Ovary (tissue), 9 donors: ENCODE measurements around the gene GALNTL6. TPM values are rescaled to one million over a fixed set of nuclear protein-coding genes. Genes with fewer than 3 reads are reported as not detected.

Source experiments
- DNase-seq, 5 donors: peaks; one replicate each; pipeline ENCODE4 v3.0.0-alpha.2; 2019 to 2020
- H3K27ac ChIP-seq, 2 donors: fragments of 200-600 bp; one replicate each; pipeline versions ENCODE4 v1.5.1 to v1.8.0; 2019 to 2022
- H3K27me3 ChIP-seq: fragments of 200-600 bp; one replicate; pipeline ENCODE4 v1.8.0; 2022
- H3K36me3 ChIP-seq: fragments of 200-600 bp; sonication (generic); one replicate; pipeline ENCODE4 v1.5.1; 2019
- H3K4me1 ChIP-seq: one replicate; pipeline ENCODE4 v1.8.1; 2013; ENCODE audit warnings: mild to moderate bottlenecking, moderate library complexity; ENCODE audit not compliant: insufficient read depth
- H3K4me3 ChIP-seq: fragments of 200-600 bp; sonication (generic); one replicate; pipeline ENCODE4 v1.5.1; 2017
- H3K9me3 ChIP-seq, 2 donors: fragments of 200-600 bp in 1 of 2; sonication (generic) in 1 of 2; one replicate each; pipeline versions ENCODE4 v1.5.1 to v1.8.1; 2013 to 2019; ENCODE audit warnings: mild to moderate bottlenecking in 1 of 2, moderate library complexity in 1 of 2
- EP300 ChIP-seq: sonication (generic); formaldehyde crosslinking; IDR thresholded peaks from one replicate; pipeline ENCODE4 v1.6.1; 2017; ENCODE audit warnings: antibody characterized with exemption
- POLR2A ChIP-seq: fragments of 450-650 bp; IDR thresholded peaks from one replicate; pipeline ENCODE4 v1.6.1; 2017; ENCODE audit warnings: antibody characterized with exemption, mild to moderate bottlenecking, moderate library complexity
- WGBS, 3 donors: extraction: QIAGEN DNeasy Blood & Tissue Kit in 1 of 3; methylation state at CpG; one replicate each; pipeline versions ENCODE4 v1.1.5 to v1.1.7; 2013 to 2017; 5-methylcytosine and 5-hydroxymethylcytosine counted together
- intact Hi-C, 4 donors: fragments of 100-400 bp; cut with DNase I; formaldehyde crosslinking; loops; one replicate each; pipeline versions ENCODE4 v1.11.0 to v1.15.1; 2022 to 2023
- polyA plus RNA-seq, 2 donors: library from polyadenylated mRNA; stranded (reverse); fragments of 200-250 nt in 1 of 2; fragments of 350-450 nt in 1 of 2; fragmentation: Illumina TruSeq in 1 of 2; extraction: RNeasy Lipid Tissue Mini Kit (QIAGEN cat#74804) in 1 of 2; gene quantifications; one replicate each; pipeline ENCODE4 v1.2.3, GENCODE V29; 2013 to 2014
- total RNA-seq, 7 donors: library from RNA; depleted of rRNA in 2 of 7; stranded (reverse); fragments of >200 nt in 2 of 7; fragmentation: NEBNext Ultra II Directional in 3 of 7; extraction: Animal tissue kit (Norgen Biotek cat#: 25700) in 3 of 7; gene quantifications; one replicate each; pipeline versions ENCODE4 v1.1.0 to v1.2.4, GENCODE V29; 2016 to 2023
- TF ChIP-seq, protein P1 (sequence below), 3 donors: fragments of 450-650 bp in 2 of 3; fragments of 200-600 bp in 1 of 3; IDR thresholded peaks; one replicate each; pipeline versions ENCODE4 v1.5.1 to v1.8.0; 2016 to 2022; ENCODE audit warnings: antibody characterized with exemption in 3 of 3, mild to moderate bottlenecking in 1 of 3
- donor health status: DM: no; HTN: no; CAD: no; lungs with moderate emphysema.
- donor health status: DM: no; HTN: no; CAD: no.
- donor health status: Bipolar disorder and iron deficiency.
- donor health status: DM: yes; HTN: yes; CAD: no.
- donor health status: DM: no; HTN: no; CAD: no.
- donor health status: DM: yes; HTN: yes; CAD: no.

The GALNTL6 gene
- total and polyA plus RNA-seq, 9 donors: 0.11 to 1.8 TPM; not detected in 7

DNA sequence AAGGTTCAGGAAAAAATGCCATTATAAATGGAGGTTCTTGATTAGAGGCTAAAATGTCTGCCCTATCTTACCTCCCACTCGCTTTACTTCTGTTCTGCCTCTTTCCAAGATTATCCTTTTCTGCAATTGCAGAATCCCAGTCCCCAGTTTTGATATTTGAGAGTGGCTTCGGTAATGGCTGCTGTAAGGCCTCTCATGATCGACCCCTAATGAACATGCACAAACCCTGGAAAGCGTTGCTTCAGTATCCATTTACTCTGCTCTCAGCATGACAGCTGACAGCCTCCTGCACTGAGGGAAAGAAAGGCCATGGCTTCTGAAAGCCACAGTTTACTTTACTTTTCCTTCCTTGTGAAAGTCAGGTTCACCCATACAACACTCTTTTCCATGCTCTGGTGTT, 1030.0 kb downstream of the GALNTL6 start:
- H3K4me3 ChIP-seq: no peak overlapping the region
- no peak for TF ChIP-seq EP300
- no peak for TF ChIP-seq POLR2A
- TF ChIP-seq, protein P1, sequence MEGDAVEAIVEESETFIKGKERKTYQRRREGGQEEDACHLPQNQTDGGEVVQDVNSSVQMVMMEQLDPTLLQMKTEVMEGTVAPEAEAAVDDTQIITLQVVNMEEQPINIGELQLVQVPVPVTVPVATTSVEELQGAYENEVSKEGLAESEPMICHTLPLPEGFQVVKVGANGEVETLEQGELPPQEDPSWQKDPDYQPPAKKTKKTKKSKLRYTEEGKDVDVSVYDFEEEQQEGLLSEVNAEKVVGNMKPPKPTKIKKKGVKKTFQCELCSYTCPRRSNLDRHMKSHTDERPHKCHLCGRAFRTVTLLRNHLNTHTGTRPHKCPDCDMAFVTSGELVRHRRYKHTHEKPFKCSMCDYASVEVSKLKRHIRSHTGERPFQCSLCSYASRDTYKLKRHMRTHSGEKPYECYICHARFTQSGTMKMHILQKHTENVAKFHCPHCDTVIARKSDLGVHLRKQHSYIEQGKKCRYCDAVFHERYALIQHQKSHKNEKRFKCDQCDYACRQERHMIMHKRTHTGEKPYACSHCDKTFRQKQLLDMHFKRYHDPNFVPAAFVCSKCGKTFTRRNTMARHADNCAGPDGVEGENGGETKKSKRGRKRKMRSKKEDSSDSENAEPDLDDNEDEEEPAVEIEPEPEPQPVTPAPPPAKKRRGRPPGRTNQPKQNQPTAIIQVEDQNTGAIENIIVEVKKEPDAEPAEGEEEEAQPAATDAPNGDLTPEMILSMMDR (IDR thresholded peaks at IDR 0.05): no peak
- no peaks in the 10 kb centered on the region for H3K27me3 ChIP-seq
- intact Hi-C loops: no loop called here
- no peaks in the 10 kb centered on the region for H3K4me1 ChIP-seq
- no peak for DNase-seq
- no peaks in the 10 kb centered on the region for H3K9me3 ChIP-seq
- 63 to 77% (median 65%) methylated on average over 4 of the region's 4 CpGs for WGBS, 3 donors
- no peak overlapping the region for H3K27ac ChIP-seq
- no peaks in the 10 kb centered on the region for H3K36me3 ChIP-seq

DNA sequence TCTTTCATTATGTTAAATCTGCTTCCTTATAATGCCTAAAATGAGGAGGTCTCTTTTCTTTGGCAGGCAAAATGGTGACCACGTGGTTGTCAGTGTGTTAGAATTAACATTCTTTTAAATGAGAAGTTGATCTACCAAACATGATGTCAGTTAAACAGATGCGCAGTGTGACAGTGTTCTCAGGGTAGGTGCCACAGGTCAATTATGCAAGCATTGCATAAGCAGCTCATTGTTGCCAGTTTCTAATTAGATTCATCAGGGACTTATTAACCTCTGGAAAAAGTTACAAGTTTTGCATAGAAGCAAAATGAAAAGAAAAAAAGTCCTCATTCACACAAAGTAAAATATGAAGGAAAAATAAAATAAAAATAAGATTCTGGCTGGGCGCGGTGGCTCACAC, 1031.4 kb downstream of the GALNTL6 start:
- no peak for DNase-seq
- H3K4me1 ChIP-seq: no peaks in the 10 kb centered on the region
- WGBS, 3 donors: 91 to 92% (median 91%) methylated on average over 4 of the region's 4 CpGs
- H3K36me3 ChIP-seq: no peaks in the 10 kb centered on the region
- no peaks in the 10 kb centered on the region for H3K9me3 ChIP-seq
- no peak overlapping the region for H3K4me3 ChIP-seq
- no peak for TF ChIP-seq EP300
- no peak for TF ChIP-seq POLR2A
- TF ChIP-seq, protein P1 (IDR thresholded peaks at IDR 0.05): no peak
- intact Hi-C loops: no loop called here
- H3K27me3 ChIP-seq: no peaks in the 10 kb centered on the region
- H3K27ac ChIP-seq: no peak overlapping the region

DNA sequence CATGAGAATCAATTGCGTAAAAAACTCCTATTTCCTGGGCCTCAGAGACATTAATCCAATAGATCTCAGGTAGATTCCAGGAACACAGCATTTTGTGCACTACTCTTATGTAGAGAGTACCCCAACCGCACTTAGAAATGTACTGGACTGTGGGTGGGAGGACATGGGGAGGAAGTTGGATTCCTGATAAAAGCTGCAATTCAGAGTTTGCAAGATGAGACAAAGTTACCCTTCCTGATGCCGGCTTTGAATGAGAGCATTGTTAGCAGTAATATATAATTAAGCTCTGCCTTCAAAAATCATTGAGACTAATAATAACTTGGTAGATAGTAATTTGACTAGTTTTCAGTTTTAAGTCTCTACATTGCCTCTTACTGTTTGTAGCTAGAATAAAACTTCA, 1032.1 kb downstream of the GALNTL6 start:
- Histone ChIP-seq H3K36me3 (no peaks in the 10 kb centered on the region), H3K27me3 (no peaks in the 10 kb centered on the region), H3K27ac (no peak overlapping the region), H3K4me1 (no peaks in the 10 kb centered on the region), H3K9me3 (no peaks in the 10 kb centered on the region), H3K4me3 (no peak overlapping the region)
- no peak for DNase-seq
- 52 to 61% (median 52%) methylated on average over 3 of the region's 3 CpGs for WGBS, 3 donors
- TF ChIP-seq EP300 (no peak), POLR2A (no peak)
- TF ChIP-seq, protein P1 (IDR thresholded peaks at IDR 0.05): no peak
- intact Hi-C loops: no loop called here

DNA sequence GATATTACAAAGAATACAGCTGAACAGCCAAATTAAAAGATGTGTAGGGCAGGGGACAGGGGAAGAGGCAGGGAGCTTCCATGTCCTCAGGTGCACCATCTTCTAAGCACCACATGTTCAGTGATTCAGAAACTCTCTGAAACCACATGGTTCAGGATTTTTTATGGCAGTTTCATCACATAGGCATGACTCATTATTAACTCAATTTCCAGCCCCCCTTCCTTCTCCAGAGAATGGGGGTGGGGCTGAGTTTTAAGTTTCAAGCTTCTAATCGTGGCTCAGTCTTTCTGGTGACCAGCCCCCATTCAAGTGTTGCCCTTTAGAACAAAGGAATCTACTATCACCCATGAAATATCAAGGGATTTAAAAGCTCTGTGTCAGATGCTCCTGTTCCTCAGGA, 1037.6 kb downstream of the GALNTL6 start:
- no peaks in the 10 kb centered on the region for H3K4me1 ChIP-seq
- H3K27me3 ChIP-seq: no peaks in the 10 kb centered on the region
- DNase-seq: no peak
- no peak overlapping the region for H3K4me3 ChIP-seq
- no peak overlapping the region for H3K27ac ChIP-seq
- 37 to 43% (median 38%) methylated on average over 1 of the region's 1 CpG for WGBS, 3 donors
- H3K9me3 ChIP-seq: no peaks in the 10 kb centered on the region
- TF ChIP-seq, protein P1 (IDR thresholded peaks at IDR 0.05): no peak
- TF ChIP-seq EP300: no peak
- no peak for TF ChIP-seq POLR2A
- intact Hi-C loops: no loop called here
- no peaks in the 10 kb centered on the region for H3K36me3 ChIP-seq

DNA sequence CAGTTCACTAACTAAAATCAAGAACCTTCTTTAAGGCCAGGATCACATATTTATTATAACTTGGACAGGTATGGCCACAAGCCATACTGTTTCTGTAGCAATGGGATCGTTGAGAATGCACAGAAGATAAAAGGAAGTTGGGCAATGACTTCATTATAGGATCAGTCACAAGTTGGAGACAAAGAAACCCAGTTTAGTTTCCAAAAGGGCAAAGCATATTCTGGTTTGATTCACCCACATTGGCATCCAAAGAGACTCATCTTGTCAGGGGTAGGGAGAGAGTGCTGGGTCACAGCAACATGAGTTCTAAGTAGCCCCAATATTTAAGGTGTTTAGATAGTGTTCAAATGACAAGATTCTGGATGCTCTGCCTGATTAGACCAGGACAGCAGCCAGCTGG, 1038.3 kb downstream of the GALNTL6 start:
- no peak for DNase-seq
- H3K36me3 ChIP-seq: no peaks in the 10 kb centered on the region
- WGBS, 3 donors: 0 to 42% (median 0%) methylated on average over 1 of the region's 1 CpG
- TF ChIP-seq, protein P1 (IDR thresholded peaks at IDR 0.05): no peak
- TF ChIP-seq EP300: no peak
- no peak for TF ChIP-seq POLR2A
- intact Hi-C loops: no loop called here
- H3K9me3 ChIP-seq: no peaks in the 10 kb centered on the region
- no peaks in the 10 kb centered on the region for H3K27me3 ChIP-seq
- H3K27ac ChIP-seq: no peak overlapping the region
- H3K4me1 ChIP-seq: no peaks in the 10 kb centered on the region
- H3K4me3 ChIP-seq: no peak overlapping the region
